ENCODE results near the gene EXOC4.
"Not testable (repeated sequence)": the region's sequence is repeated elsewhere in the genome, so short reads cannot be mapped to it uniquely, and the experiment has no call there.

EXOC4 gene

GRCh38 chr7:133963629-133964028, 710.8 kb downstream of the EXOC4 start:
- no peak for DNase-seq

- DNase-seq, result no peak
These were observed 718.7 kb downstream of the EXOC4 start for GRCh38 chr7:133971625-133972024.

GRCh38 chr7:133973710-133974109, 720.8 kb downstream of the EXOC4 start:
- no peak for DNase-seq

GRCh38 chr7:133975130-133975529, 722.3 kb downstream of the EXOC4 start:
- no peak for DNase-seq

GRCh38 chr7:133976140-133976539, 723.3 kb downstream of the EXOC4 start:
- DNase-seq, result no peak

- DNase-seq, result peak; percentile 9
These were observed 724.8 kb downstream of the EXOC4 start for GRCh38 chr7:133977409-133978274.

GRCh38 chr7:133978502-133979295, 725.8 kb downstream of the EXOC4 start:
- no peak for DNase-seq

GRCh38 chr7:133980804-133981203, 727.9 kb downstream of the EXOC4 start:
- DNase-seq, result no peak

GRCh38 chr7:133983685-133984419, 731.0 kb downstream of the EXOC4 start:
- DNase-seq, result peak; percentile 84

GRCh38 chr7:133985300-133985699, 732.4 kb downstream of the EXOC4 start:
- no peak for DNase-seq

GRCh38 chr7:133987582-133987981, 734.7 kb downstream of the EXOC4 start:
- DNase-seq, result no peak

GRCh38 chr7:133993547-133993946, 740.7 kb downstream of the EXOC4 start:
- DNase-seq, result no peak

- not testable (repeated sequence) for DNase-seq
These were observed 741.2 kb downstream of the EXOC4 start for GRCh38 chr7:133994100-133994499.

- no peak for DNase-seq
These were observed 744.6 kb downstream of the EXOC4 start for GRCh38 chr7:133997463-133997862.

GRCh38 chr7:133999178-133999577, 746.3 kb downstream of the EXOC4 start:
- no peak for DNase-seq

- no peak for DNase-seq
These were observed 752.1 kb downstream of the EXOC4 start for GRCh38 chr7:134004829-134005505.

- no peak for DNase-seq
These were observed 756.6 kb downstream of the EXOC4 start for GRCh38 chr7:134009314-134010110.

GRCh38 chr7:134013249-134013648, 760.4 kb downstream of the EXOC4 start:
- no peak for DNase-seq

GRCh38 chr7:134014935-134015334, 762.1 kb downstream of the EXOC4 start:
- no peak for DNase-seq

- peak; percentile 66 for DNase-seq
These were observed 763.5 kb downstream of the EXOC4 start for GRCh38 chr7:134016223-134016941.

- DNase-seq, result no peak
These were observed 764.0 kb downstream of the EXOC4 start for GRCh38 chr7:134016942-134017303.
